Activated CD4-positive, CD25-positive, alpha-beta regulatory T cell treated with anti-CD3 and anti-CD28 coated beads, Interleukin-2, amount 50 U/mL, for 24 hours (primary cell): Measurements from ENCODE around the gene L3MBTL2.
A peak's percentile ranks its signal among the peaks of the same experiment; 100 is the strongest.
"Not testable (repeated sequence)": the region's sequence is repeated elsewhere in the genome, so short reads cannot be mapped to it uniquely, and the experiment has no call there.

Source experiments
- ATAC-seq, 2 donors: fragments of 150-1000 bp; cut with Tn5 transposase; one replicate each; pipeline ENCODE4 v1.10.0; 2021; ENCODE audit warnings: mild to moderate bottlenecking in 1 of 2, moderate library complexity in 1 of 2

L3MBTL2 gene

GRCh38 chr22:41204992-41205900 lies at the start of gene L3MBTL2:
L3MBTL2 (plus strand) TSS chr22:41205312; CDS start chr22:41205363, 51 bp downstream.
- ATAC-seq: peak; percentile 100

- ATAC-seq: no peak
These were observed 48.0 kb upstream of the L3MBTL2 start for GRCh38 chr22:41157083-41157482.

- no peak for ATAC-seq
These were observed 36.0 kb upstream of the L3MBTL2 start for GRCh38 chr22:41169157-41169556.

- ATAC-seq: no peak
These were observed 33.1 kb upstream of the L3MBTL2 start for GRCh38 chr22:41171996-41172395.

- no peak for ATAC-seq
These were observed 29.6 kb upstream of the L3MBTL2 start for GRCh38 chr22:41175546-41175945.

GRCh38 chr22:41177040-41177621 lies 28.0 kb upstream of the L3MBTL2 start:
- no peak for ATAC-seq

- ATAC-seq: no peak
These were observed 27.3 kb upstream of the L3MBTL2 start for GRCh38 chr22:41177622-41178424.

GRCh38 chr22:41178425-41178975 lies 26.6 kb upstream of the L3MBTL2 start:
- ATAC-seq: no peak

GRCh38 chr22:41180362-41180761 lies 24.8 kb upstream of the L3MBTL2 start:
- ATAC-seq: not testable (repeated sequence)

GRCh38 chr22:41180926-41181325 lies 24.2 kb upstream of the L3MBTL2 start:
- no peak for ATAC-seq

GRCh38 chr22:41181349-41182241 lies 23.5 kb upstream of the L3MBTL2 start:
- no peak for ATAC-seq

- no peak for ATAC-seq
These were observed 20.4 kb upstream of the L3MBTL2 start for GRCh38 chr22:41184679-41185078.

- ATAC-seq: no peak
These were observed 13.6 kb upstream of the L3MBTL2 start for GRCh38 chr22:41191467-41191866.

- ATAC-seq: no peak
These were observed 11.3 kb upstream of the L3MBTL2 start for GRCh38 chr22:41193829-41194228.

GRCh38 chr22:41197038-41197972 lies 7.8 kb upstream of the L3MBTL2 start:
- ATAC-seq: peak; percentile 88 to 89

- peak; percentile 46 to 63 for ATAC-seq
These were observed 7.0 kb upstream of the L3MBTL2 start for GRCh38 chr22:41198027-41198580.

GRCh38 chr22:41201141-41201540 lies 4.0 kb upstream of the L3MBTL2 start:
- ATAC-seq: no peak

- no peak for ATAC-seq
These were observed 2.0 kb upstream of the L3MBTL2 start for GRCh38 chr22:41203118-41203517.

GRCh38 chr22:41204066-41204465 lies 1.0 kb upstream of the L3MBTL2 start:
- ATAC-seq: no peak

- no peak for ATAC-seq
These were observed 1.6 kb downstream of the L3MBTL2 start for GRCh38 chr22:41206719-41207118.
